ENCODE results near the gene SLC25A20.
"Not testable (repeated sequence)": the region's sequence is repeated elsewhere in the genome, so short reads cannot be mapped to it uniquely, and the experiment has no call there.

Gene SLC25A20

DNA sequence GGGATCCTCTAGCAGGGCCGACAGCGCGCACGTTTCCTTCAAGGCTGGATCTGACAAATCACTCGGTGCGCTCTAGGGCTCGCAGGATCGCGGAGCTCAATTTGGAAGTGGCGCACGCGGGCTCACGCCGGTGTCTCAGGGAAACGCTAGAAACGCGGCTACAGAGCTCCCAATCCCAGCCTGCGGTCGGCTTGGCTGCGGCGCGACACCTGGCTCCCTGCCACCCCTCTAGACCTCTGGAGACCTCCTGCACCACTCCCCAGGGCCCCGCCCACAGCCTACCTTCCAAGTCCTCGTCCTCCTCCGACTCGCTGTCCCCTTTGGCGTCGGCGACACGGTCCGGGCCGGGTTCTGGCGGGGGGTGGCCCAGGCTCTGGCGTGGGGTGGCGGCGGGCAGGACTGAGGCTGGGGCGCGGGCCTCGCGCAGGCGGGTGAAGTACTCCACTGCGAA lies 51.6 kb downstream of the SLC25A20 start:
- peak; percentile 73 for DNase-seq (ENCODE audit: low read depth)

DNA sequence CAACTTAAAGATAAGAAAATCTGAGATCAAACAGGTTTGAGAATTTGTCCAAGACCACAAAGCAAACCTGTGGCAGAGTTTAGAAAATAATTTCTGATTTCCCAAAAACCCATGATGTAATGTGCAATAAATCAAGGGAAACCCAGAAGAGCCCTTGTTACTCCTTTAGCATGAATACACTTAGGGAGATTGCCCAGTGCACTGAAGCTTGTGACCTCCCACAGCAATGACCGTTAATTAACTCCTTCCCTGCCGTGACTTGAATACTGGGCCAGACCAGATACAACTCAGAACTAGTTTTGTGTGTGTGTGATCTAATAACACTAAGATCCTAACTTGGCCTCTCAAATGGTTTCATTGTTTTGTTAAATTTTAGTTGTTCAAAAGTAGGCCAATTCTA lies 53.5 kb downstream of the SLC25A20 start:
- DNase-seq (ENCODE audit: low read depth): no peak

- no peak for DNase-seq (ENCODE audit: low read depth)
Measured at GRCh38 chr3:48837163-48837562, 61.5 kb downstream of the SLC25A20 start.

- DNase-seq (ENCODE audit: low read depth): no peak
Measured at GRCh38 chr3:48835650-48836366, 62.9 kb downstream of the SLC25A20 start.

DNA sequence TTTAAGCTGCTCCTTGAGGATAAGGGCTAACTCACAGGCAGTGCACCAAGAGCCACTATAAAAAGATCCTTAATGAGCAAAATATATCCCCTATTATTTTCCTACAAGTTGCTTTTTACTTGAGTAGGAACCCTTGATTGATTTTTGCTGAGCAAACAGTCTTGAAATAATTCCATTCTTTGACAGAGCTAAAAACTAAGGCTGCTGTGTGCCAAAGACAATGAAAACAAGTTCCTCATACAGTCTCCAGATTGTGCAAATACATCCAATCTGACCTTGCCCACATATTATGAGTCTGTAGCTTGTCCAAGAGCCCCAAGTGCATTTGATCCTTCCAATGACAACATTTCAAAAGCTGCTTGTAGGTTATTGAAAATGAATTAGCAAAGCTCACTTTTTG lies 66.0 kb downstream of the SLC25A20 start:
- no peak for DNase-seq (ENCODE audit: low read depth)

DNA sequence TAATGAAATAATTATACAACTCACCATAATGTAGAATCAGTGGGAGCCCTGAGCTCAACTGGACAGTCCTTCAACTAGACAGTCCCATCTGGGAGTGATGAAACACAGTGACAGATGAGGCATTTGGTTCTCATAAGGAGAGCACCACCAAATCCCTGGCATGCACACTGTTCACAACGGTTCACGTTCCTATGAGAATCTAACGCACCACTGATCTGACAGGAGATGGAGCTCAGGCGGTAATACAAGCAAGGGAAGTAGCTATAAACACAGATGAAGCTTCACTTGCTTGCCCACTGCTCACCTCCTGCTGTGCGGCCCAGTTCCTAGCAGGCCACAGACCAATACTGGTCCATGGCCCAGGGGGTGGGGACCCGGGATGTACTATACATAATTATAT lies 68.0 kb downstream of the SLC25A20 start:
- no peak for DNase-seq (ENCODE audit: low read depth)

- not testable (repeated sequence) for DNase-seq (ENCODE audit: low read depth)
Measured at GRCh38 chr3:48829525-48829924, 69.2 kb downstream of the SLC25A20 start.

GRCh38 chr3:48827874-48828273 lies 70.8 kb downstream of the SLC25A20 start:
- DNase-seq (ENCODE audit: low read depth): not testable (repeated sequence)

DNA sequence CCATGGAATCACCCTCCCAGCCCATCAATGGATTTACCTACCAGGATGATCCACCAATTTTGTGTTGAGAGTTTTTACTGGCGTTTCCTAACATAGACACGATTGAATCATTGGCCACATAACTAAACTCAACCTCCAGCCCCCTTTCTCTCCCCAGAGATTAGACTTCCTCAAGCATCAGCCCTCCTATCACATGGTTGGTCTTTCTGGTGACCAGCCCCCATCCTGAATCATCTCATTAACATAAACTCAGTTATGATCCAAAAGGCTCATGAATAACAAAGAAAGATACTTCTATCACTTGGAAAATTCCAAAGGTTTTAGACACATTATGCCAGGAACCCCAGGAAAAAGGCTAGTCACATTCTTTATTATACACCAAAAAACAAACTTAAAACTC lies 72.2 kb downstream of the SLC25A20 start:
- peak; percentile 88 for DNase-seq (ENCODE audit: low read depth)

DNA sequence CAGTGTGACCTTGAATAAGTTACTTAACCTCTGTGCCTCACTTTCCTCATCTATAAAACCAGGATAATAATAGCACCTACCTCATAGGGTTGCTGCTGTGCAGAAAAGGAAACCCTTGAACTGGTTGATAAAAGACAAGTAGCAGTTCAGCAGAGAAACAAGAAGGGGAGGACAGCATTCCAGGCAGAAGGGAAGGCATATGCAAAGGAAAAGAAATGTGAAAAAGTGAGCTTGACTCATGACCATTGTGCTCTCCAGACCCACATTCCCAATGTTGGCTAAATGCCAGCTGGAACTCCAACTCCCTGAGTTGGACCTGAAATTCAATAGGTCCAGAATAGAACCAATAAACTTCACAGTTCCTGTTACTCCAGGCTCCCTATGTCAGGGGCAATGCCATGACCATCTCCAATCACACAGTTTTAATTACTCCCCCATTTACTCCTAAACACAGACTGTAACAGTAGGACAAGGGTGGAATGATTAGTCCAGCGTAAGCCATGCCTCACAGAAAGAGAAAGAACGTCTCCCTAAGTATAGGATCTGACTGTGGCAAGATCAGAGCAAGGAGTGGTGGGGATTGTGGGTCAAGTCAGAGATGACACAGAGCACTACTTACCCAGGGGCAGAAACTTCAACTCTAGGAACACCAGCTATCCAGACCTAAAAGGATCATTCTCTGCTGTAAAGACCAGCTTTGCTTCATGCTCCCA lies 77.9 kb downstream of the SLC25A20 start:
- peak; percentile 22 for DNase-seq (ENCODE audit: low read depth)

DNA sequence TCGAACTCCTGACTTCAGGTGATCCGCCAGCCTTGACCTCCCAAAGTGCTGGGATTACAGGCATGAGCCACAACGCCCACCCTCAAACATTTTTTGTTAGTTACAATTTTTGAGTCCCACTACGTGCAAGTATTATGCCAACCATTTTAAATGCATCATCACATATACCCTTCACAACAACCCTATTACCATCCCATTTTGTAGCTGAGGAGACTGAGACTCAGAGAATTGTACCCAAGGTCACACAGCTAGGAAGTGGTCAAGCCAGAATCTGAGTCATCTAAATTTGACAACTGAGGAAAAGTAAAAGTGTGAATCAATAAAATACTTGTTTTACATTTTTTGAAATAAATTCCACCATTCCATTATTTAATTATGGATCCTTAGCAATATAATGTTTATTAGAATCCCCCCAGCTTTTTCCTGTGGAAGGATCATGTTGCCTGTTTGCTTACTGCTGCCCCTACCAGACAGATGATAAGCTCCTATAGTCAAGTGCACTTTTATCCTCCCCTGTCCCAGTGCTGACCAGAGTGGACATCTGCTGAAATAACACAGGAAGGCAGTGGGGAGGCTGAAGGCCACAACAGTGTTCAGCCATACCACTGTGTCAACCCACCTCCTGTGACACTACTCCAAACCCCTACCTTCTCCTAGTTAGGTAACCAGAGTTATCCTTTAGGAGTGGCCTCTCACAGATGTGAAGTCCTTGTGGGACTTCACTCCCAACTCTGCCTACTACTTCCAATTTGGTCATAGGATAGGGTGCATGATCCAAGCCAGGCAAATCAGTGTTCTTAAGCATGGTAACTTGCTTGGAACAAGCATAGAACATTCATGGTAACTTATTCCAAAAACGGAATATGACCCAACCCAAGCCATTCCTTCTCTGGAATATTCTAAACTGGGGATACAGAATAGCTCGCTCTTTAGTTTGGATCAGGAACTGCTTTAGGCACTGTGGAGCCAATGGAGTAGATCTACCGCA lies 79.2 kb downstream of the SLC25A20 start:
- no peak for DNase-seq (ENCODE audit: low read depth)

GRCh38 chr3:48811524-48811923 lies 87.2 kb downstream of the SLC25A20 start:
- DNase-seq (ENCODE audit: low read depth): no peak
